Retina (tissue), 1 donor: ENCODE results near the gene PRKCQ.

Experiments used
- DNase-seq: peaks from one replicate; pipeline ENCODE4 v3.0.0-alpha.2; 2016

The PRKCQ gene

GRCh38 chr10:6579904-6580278, at the start of gene PRKCQ:
TSS of gene PRKCQ (minus strand) at chr10:6580276. CDS start at chr10:6515135, 65,141 bp downstream.
- peak; percentile 73 for DNase-seq

- no peak for DNase-seq
Measured at GRCh38 chr10:6625428-6625827, 45.4 kb upstream of the PRKCQ start.

GRCh38 chr10:6624392-6624791, 44.3 kb upstream of the PRKCQ start:
- no peak for DNase-seq

- DNase-seq: no peak
Measured at GRCh38 chr10:6622921-6623320, 42.8 kb upstream of the PRKCQ start.

- DNase-seq: no peak
Measured at GRCh38 chr10:6621536-6621935, 41.5 kb upstream of the PRKCQ start.

GRCh38 chr10:6619660-6620059, 39.6 kb upstream of the PRKCQ start:
- no peak for DNase-seq

GRCh38 chr10:6618340-6618739, 38.3 kb upstream of the PRKCQ start:
- DNase-seq: no peak

GRCh38 chr10:6617309-6618076, 37.4 kb upstream of the PRKCQ start:
- DNase-seq: no peak

- DNase-seq: no peak
Measured at GRCh38 chr10:6615971-6616370, 35.9 kb upstream of the PRKCQ start.

GRCh38 chr10:6612371-6612770, 32.3 kb upstream of the PRKCQ start:
- DNase-seq: no peak

- DNase-seq: no peak
Measured at GRCh38 chr10:6610647-6611046, 30.6 kb upstream of the PRKCQ start.

- DNase-seq: no peak
Measured at GRCh38 chr10:6609625-6610024, 29.5 kb upstream of the PRKCQ start.

- no peak for DNase-seq
Measured at GRCh38 chr10:6607778-6608177, 27.7 kb upstream of the PRKCQ start.

- DNase-seq: no peak
Measured at GRCh38 chr10:6607182-6607581, 27.1 kb upstream of the PRKCQ start.

- no peak for DNase-seq
Measured at GRCh38 chr10:6603142-6604125, 23.4 kb upstream of the PRKCQ start.

- DNase-seq: no peak
Measured at GRCh38 chr10:6602700-6603084, 22.6 kb upstream of the PRKCQ start.

GRCh38 chr10:6602026-6602699, 22.1 kb upstream of the PRKCQ start:
- DNase-seq: no peak

GRCh38 chr10:6601246-6601805, 21.2 kb upstream of the PRKCQ start:
- DNase-seq: no peak

GRCh38 chr10:6600224-6600987, 20.3 kb upstream of the PRKCQ start:
- DNase-seq: no peak

- no peak for DNase-seq
Measured at GRCh38 chr10:6598679-6599078, 18.6 kb upstream of the PRKCQ start.

GRCh38 chr10:6597478-6597877, 17.4 kb upstream of the PRKCQ start:
- no peak for DNase-seq

- DNase-seq: no peak
Measured at GRCh38 chr10:6595499-6595898, 15.4 kb upstream of the PRKCQ start.
